ENCODE measurements around the gene SCNN1B. TPM values are rescaled to one million over a fixed set of nuclear protein-coding genes. Genes with fewer than 3 reads are reported as not detected.
"Not testable (repeated sequence)": the region's sequence is repeated elsewhere in the genome, so short reads cannot be mapped to it uniquely, and the experiment has no call there.

SCNN1B gene
- total RNA-seq, 3 donors from 2014 or later (not counting 1 experiment from before 2014, with no cell fraction given) = not detected

DNA sequence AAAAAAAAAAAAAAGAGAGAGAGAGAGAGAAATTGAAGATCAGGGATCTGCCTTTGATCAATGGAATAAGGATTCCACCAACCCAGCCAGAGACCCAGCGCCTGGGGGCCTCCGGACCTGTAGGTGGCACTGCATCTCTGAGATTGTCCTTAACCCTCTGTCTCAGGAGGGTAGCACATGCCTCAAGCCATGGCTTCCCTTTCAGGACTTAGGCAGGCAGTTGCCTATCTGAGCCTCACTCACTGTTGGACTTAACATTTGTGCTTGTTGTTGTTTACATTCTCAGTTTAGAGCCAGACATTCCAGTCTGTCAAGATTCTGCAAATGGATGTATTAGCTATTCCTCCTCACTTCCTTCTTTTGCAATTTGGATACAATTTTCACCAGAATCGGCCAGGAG is 5.1 kb upstream of the SCNN1B start:
- intact Hi-C loops (cut with micrococcal nuclease) = no loop called here
- TF ChIP-seq, protein P1, sequence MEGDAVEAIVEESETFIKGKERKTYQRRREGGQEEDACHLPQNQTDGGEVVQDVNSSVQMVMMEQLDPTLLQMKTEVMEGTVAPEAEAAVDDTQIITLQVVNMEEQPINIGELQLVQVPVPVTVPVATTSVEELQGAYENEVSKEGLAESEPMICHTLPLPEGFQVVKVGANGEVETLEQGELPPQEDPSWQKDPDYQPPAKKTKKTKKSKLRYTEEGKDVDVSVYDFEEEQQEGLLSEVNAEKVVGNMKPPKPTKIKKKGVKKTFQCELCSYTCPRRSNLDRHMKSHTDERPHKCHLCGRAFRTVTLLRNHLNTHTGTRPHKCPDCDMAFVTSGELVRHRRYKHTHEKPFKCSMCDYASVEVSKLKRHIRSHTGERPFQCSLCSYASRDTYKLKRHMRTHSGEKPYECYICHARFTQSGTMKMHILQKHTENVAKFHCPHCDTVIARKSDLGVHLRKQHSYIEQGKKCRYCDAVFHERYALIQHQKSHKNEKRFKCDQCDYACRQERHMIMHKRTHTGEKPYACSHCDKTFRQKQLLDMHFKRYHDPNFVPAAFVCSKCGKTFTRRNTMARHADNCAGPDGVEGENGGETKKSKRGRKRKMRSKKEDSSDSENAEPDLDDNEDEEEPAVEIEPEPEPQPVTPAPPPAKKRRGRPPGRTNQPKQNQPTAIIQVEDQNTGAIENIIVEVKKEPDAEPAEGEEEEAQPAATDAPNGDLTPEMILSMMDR (IDR thresholded peaks at IDR 0.05) = no peak
- H3K36me3 Mint-ChIP-seq = no peaks in the 10 kb centered on the region

DNA sequence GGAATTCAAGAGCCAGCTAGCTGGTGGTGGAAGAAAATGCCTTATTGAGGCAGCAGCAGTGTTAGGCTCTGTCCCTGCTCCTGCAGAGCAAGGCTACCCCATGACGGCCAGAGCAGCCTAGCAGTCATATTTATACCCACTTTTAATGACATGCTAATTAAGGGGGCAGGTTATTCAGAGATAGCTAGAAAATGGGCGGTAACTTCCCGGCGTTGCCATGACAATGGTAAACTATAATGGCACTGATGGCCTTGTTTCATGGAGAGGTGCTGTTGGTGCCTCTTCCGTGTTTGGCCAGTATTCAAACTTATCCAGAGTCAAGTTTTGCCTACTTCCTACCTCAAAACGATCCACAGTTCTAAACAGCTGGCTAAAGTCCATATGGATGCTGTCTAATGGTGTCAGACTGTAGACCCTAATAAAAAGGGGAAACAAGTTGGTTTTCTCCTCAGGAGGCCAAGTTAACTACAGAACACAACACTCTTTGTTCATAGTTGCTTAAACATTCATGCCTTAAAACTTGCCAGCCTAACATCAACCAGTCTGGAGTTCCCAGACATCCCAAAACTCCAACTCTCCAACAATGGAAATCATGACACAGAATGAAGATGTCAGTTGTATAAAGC is 3.7 kb upstream of the SCNN1B start:
- peaks cover 3% of the 10 kb centered on the region for H3K27me3 ChIP-seq (ENCODE audit: control insufficient read depth, insufficient read depth, low read length)
- Mint-ChIP-seq H3K9me3 (no peaks in the 10 kb centered on the region), H3K4me1 (no peaks in the 10 kb centered on the region), H3K36me3 (no peaks in the 10 kb centered on the region), H3K4me3 (no peak overlapping the region), H3K27me3 (ENCODE audit: low read depth in 2 of 2) (peaks cover 23 to 29% of the 10 kb centered on the region in 2 donors), H3K27ac (no peak overlapping the region)
- DNase-seq = no peak
- 81% methylated on average over 5 of the region's 6 CpGs for WGBS (ENCODE audit: insufficient coverage)
- TF ChIP-seq, protein P1 (IDR thresholded peaks at IDR 0.05) = no peak
- ATAC-seq = no peak
- no peak overlapping the region for H3K27ac ChIP-seq (ENCODE audit: low read length)
- no peaks in the 10 kb centered on the region for H3K4me1 ChIP-seq (ENCODE audit: control insufficient read depth, insufficient read depth, low read length)
- no peak overlapping the region for H3K4me3 ChIP-seq (ENCODE audit: low read length)
- no peaks in the 10 kb centered on the region for H3K9me3 ChIP-seq (ENCODE audit: control insufficient read depth, insufficient read depth, low read length)
- intact Hi-C loops (cut with micrococcal nuclease) = no loop called here
- H3K36me3 ChIP-seq (ENCODE audit: control insufficient read depth, insufficient read depth, low read length) = no peaks in the 10 kb centered on the region

More for the DNA sequence above, 5.1 kb upstream of the SCNN1B start:
- Histone ChIP-seq H3K4me1 (ENCODE audit: control insufficient read depth, insufficient read depth, low read length) (no peaks in the 10 kb centered on the region), H3K27me3 (ENCODE audit: control insufficient read depth, insufficient read depth, low read length) (peaks cover 3% of the 10 kb centered on the region), H3K36me3 (ENCODE audit: control insufficient read depth, insufficient read depth, low read length) (no peaks in the 10 kb centered on the region), H3K9me3 (ENCODE audit: control insufficient read depth, insufficient read depth, low read length) (no peaks in the 10 kb centered on the region), H3K27ac (ENCODE audit: low read length) (no peak overlapping the region), H3K4me3 (ENCODE audit: low read length) (no peak overlapping the region)
- Mint-ChIP-seq H3K9me3 (no peaks in the 10 kb centered on the region), H3K27ac (no peak overlapping the region), H3K4me3 (no peak overlapping the region), H3K27me3 (ENCODE audit: low read depth in 2 of 2) (peaks cover 23 to 25% of the 10 kb centered on the region in 2 donors), H3K4me1 (no peaks in the 10 kb centered on the region)
- ATAC-seq = no peak
- WGBS (ENCODE audit: insufficient coverage) = 96% methylated on average over 2 of the region's 3 CpGs
- no peak for DNase-seq

DNA sequence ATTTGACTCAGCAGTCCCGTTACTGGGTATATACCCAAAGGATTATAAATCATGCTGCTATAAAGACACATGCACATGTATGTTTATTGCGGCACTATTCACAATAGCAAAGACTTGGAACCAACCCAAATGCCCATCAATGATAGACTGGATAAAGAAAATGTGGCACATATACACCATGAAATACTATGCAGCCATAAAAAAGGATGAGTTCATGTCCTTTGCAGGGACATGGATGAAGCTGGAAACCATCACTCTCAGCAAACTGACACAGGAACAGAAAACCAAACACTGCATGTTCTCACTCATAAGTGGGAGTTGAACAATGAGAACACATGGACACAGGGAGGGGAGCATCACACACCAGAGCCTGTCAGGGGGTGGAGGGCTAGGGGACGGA is 2.3 kb upstream of the SCNN1B start:
- H3K27me3 ChIP-seq (ENCODE audit: control insufficient read depth, insufficient read depth, low read length); DNase-seq; ATAC-seq; H3K36me3 Mint-ChIP-seq; intact Hi-C loops (cut with micrococcal nuclease); H3K9me3 ChIP-seq (ENCODE audit: control insufficient read depth, insufficient read depth, low read length); H3K4me3 Mint-ChIP-seq; H3K4me3 ChIP-seq (ENCODE audit: low read length); H3K9me3 Mint-ChIP-seq; H3K4me1 ChIP-seq (ENCODE audit: control insufficient read depth, insufficient read depth, low read length); H3K36me3 ChIP-seq (ENCODE audit: control insufficient read depth, insufficient read depth, low read length); H3K27ac ChIP-seq (ENCODE audit: low read length); H3K4me1 Mint-ChIP-seq; H3K27ac Mint-ChIP-seq: not testable (repeated sequence)
- peaks cover 25 to 34% of the 10 kb centered on the region in 2 donors for H3K27me3 Mint-ChIP-seq (ENCODE audit: low read depth in 2 of 2)
- 100% methylated on average over 1 of the region's 3 CpGs for WGBS (ENCODE audit: insufficient coverage)

DNA sequence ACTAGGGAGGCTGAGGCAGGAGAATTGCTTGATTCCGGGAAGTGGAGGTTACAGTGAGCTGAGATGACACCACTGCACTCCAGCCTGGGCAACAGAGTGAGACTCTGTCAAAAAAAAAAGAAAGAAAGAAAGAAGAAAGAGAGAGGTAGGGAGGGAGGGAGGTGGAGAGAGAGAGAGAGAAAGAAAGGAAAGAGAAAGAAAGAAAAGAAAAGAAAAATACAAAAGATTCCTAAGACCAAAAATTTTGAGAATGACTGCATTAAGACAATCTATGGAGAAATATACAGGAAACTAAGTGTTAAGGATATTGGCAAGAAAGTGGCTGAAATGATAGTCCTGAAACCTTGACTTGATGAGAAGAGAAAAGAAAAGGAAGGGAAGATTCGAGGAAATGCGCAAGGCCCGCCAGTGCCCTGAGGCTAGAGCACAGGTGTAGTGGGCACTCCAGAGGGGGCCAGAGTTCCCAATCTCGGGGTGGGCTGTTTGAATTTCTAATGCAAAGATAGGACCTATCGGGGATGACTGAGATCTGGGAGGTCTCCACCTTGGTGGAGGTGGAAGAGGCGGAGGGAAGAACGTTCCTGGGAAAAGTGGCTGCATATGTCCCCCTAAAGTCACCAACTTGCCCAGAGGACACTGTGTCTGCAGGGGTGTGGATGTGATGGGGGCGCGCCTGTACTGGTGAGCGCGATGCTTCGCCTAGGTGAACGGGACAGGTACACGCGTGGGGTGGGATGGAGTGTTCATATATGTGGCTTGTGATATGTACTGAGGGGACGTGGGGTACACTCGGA is 654 bp upstream of the SCNN1B start:
- no peak overlapping the region for H3K4me3 Mint-ChIP-seq
- H3K27ac ChIP-seq (ENCODE audit: low read length) = no peak overlapping the region
- no peak overlapping the region for H3K27ac Mint-ChIP-seq
- H3K9me3 ChIP-seq (ENCODE audit: control insufficient read depth, insufficient read depth, low read length) = no peaks in the 10 kb centered on the region
- H3K4me1 ChIP-seq (ENCODE audit: control insufficient read depth, insufficient read depth, low read length) = no peaks in the 10 kb centered on the region
- H3K4me3 ChIP-seq (ENCODE audit: low read length) = no peak overlapping the region
- H3K9me3 Mint-ChIP-seq = no peaks in the 10 kb centered on the region
- peaks cover 19 to 25% of the 10 kb centered on the region in 2 donors for H3K27me3 Mint-ChIP-seq (ENCODE audit: low read depth in 2 of 2)
- no peaks in the 10 kb centered on the region for H3K36me3 ChIP-seq (ENCODE audit: control insufficient read depth, insufficient read depth, low read length)
- H3K4me1 Mint-ChIP-seq = no peaks in the 10 kb centered on the region
- intact Hi-C loops (cut with micrococcal nuclease) = no loop called here
- H3K36me3 Mint-ChIP-seq = no peaks in the 10 kb centered on the region
- ATAC-seq (no peak), DNase-seq (no peak)
- peaks cover 3% of the 10 kb centered on the region for H3K27me3 ChIP-seq (ENCODE audit: control insufficient read depth, insufficient read depth, low read length)
- TF ChIP-seq, protein P1 (IDR thresholded peaks at IDR 0.05) = no peak
- 20% methylated on average over 18 of the region's 18 CpGs for WGBS (ENCODE audit: insufficient coverage)
